Stimulated activated naive CD4-positive, alpha-beta T cell treated with Interleukin-2 at 50 U/mL for 16 hours (primary cell): Measurements from ENCODE around the gene ZNF93.
"Not testable (repeated sequence)": the region's sequence is repeated elsewhere in the genome, so short reads cannot be mapped to it uniquely, and the experiment has no call there.

ENCODE experiments used
- DNase-seq: peaks from one replicate; lab custom pipeline; 2025; lab: John Stamatoyannopoulos, UW

The ZNF93 gene

GRCh38 chr19:19900729-19901444, at the start of gene ZNF93:
Gene ZNF93, plus strand, starts transcription at chr19:19900946. Its CDS starts 143 bp downstream, at chr19:19901089.
- peak; percentile 90 for DNase-seq

DNA sequence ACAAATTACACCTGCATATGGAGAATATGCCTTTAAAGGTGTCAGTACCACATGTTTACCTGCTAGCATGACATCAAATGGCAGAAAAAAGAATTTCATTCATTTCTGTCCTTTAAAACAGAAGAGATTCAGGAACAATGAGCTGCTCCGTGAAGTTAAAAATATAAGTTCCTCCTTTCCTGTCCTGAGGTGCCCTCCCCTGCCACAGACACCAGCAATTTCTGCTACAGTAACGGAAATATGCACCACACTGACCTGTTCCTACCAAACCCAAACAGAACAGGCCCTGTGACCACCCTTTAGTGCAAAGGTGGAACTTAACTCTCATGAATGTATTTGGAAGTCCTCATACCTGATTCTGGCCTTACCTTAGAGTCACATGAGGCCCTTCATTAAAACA, 49.0 kb upstream of the ZNF93 start:
- DNase-seq = not testable (repeated sequence)

GRCh38 chr19:19858751-19859150, 42.0 kb upstream of the ZNF93 start:
- DNase-seq = no peak

GRCh38 chr19:19860756-19861390, 39.9 kb upstream of the ZNF93 start:
- no peak for DNase-seq

DNA sequence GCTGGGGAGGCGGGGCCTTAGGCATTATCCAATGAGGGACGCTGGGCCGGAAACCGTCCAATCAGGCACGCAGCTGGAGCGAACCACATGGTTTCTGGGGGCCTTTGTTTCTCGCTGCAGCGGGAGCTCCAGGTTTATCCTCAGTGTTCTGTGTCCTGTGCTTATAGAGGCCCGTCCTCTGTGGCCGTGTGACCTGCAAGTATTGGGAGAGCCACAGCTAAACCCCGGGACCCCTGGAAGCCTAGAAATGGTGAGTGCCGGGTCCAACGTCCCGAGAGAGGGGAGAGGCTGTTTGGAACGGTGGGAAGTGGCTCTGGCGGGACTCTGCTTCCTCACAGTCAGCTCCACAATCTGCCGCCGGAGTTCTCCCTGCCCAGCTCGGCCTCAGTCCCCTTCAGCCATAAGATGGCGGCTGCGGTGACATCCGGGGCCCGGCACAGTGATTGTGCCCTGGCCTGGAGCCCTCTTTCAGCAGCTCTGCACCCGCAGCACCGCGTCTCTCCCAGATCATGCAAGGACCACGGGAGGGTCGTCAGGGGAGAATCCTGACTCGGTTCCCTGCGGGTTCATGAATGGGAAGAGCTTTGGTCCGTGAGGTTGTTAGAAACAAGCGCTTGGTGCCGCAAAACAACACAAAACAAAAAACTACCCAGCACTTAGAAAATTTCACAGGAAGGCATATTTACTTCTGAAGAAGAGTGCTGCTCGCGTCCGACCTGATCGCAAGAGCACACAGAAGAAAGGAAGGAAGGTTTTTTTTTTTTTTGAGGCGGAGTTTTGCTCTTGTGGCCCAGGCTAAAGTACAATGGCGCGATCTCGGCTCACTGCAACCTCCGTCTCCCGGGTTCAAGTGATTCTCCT, 34.8 kb upstream of the ZNF93 start, which contains the start of gene ZNF253:
ZNF253 (plus strand) TSS at position 133 of the 861 bp plus-strand sequence; CDS start at position 248, 115 bp downstream.
- peak; percentile 95 for DNase-seq

GRCh38 chr19:19866611-19867248, 34.0 kb upstream of the ZNF93 start:
- peak; percentile 39 for DNase-seq

DNA sequence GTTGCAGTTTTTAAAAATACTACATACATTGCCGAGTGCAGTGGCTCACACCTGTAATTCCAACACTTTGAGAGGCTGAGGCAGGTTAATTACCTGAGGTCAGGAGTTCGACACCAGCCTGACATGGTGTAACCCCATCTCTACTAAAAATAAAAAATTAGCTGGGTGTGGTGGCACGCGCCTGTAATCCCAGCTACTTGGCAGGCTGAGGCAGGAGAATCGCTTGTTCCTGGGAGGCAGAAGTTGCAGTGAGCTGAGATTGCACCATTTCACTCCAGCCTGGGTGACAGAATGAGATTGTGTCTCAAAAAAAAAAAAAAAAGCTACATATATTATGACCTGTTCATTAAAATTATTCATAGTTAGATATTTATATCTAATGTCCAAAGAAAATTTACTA, 30.7 kb upstream of the ZNF93 start:
- DNase-seq = not testable (repeated sequence)

DNA sequence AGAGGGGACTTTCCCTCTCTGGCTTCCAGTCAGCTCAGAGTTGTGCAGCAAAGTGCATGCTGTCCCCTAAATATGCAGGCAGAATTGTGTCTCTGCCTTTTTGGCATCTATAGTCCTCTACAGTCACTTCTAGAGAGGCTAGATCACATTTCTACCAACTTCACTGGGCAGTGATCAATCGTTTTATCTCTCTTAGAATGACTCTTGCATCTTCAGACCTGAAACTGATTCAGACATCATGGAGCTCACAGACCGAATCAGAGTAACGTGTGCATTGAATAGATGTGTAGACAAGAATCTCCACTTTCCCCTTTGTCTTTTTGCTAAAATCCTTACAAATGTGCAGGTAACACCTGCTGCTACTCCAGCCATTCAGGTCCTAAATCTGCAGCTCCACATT, 28.8 kb upstream of the ZNF93 start:
- DNase-seq = no peak

GRCh38 chr19:19873381-19873780, 27.4 kb upstream of the ZNF93 start:
- DNase-seq = no peak

DNA sequence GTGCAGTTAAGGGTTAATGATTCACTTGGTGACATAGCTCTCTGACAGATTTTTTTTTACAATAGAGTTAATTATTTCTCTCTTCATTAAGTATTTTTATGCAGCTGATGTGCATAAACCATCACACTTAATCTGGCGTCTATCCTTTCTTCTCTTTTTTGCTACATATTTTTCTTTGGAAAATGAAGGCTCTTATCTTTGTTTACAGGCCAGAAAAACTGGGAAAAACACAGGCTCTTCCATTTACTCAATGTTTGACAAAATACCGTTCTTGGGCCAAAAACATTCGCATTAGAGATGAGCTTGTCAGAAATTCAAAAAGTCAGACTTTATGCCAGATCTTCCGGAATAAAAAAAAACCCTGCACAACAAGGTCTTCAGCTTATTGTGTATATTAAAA, 23.0 kb upstream of the ZNF93 start:
- no peak for DNase-seq

DNA sequence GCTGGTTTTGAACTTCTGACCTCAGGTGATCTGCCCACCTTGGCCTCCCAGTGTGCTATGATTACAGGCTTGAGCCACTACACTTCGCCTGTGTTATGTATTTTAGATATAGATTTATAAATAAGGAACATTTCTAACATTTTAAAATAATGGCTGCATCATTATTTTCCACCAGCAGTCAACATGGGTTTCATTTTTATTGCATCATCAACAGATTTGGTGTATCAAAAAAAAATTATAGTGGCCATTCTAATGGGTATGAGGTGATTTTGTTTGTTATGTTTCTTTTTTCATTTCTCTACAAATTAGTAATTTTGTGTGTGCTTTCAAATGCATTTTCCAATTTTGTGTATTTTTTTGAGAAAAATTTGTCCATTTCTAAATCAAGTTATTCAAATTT, 16.2 kb upstream of the ZNF93 start:
- DNase-seq = no peak

- not testable (repeated sequence) for DNase-seq
Measured at GRCh38 chr19:19892055-19892941, 8.4 kb upstream of the ZNF93 start.

DNA sequence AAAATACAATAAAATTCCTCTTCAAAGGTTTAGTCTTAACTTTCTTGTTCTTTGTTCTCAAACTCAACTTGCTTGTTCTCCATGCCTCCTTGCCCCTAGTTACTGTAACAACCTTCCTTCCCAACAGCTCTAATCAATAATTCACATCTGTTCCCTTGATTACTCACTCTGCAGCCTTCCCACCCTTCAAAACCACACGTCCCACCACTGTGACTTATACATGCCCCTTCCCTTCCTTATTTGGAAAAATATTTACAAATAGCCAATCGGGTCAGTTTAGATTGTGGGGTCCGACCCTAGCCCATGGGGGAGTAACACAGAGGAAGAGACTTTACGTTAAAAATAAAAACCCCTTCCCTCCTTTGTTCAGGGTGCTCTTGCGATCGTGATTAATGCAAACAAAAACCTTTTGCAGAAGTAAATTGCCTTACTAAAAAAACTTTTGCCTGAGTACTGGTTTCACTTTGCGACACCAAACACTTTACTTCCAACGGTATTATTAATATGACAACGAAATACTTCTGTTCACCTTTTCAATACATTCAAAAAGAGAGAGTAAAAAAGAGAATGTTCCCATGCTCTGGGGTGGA, 512 bp upstream of the ZNF93 start:
- no peak for DNase-seq

GRCh38 chr19:19907551-19907950, 6.8 kb downstream of the ZNF93 start:
- not testable (repeated sequence) for DNase-seq

- no peak for DNase-seq
Measured at GRCh38 chr19:19909654-19910053, 8.9 kb downstream of the ZNF93 start.

DNA sequence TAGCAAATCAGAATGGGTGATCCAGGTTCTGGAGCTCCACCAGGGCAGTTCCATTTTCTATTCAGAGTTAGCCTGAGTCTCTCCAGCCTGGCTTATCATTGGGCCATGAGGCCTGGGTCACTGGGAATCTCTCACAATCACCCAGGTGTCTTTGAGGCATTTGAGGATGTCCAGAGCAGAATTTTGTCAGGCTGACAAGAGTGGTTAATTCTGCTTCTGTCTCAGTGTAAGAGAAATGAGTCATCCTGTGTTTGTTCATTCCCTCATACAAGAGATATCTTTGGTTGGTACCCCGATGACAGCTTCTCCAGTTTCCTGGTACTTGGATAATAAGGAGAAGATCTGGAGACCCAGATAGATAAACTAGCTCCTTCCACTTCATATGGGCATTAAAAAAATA, 10.4 kb downstream of the ZNF93 start:
- no peak for DNase-seq

- DNase-seq = no peak
Measured at GRCh38 chr19:19914596-19914995, 13.8 kb downstream of the ZNF93 start.

GRCh38 chr19:19930417-19930816, 29.7 kb downstream of the ZNF93 start:
- DNase-seq = peak; percentile 9

DNA sequence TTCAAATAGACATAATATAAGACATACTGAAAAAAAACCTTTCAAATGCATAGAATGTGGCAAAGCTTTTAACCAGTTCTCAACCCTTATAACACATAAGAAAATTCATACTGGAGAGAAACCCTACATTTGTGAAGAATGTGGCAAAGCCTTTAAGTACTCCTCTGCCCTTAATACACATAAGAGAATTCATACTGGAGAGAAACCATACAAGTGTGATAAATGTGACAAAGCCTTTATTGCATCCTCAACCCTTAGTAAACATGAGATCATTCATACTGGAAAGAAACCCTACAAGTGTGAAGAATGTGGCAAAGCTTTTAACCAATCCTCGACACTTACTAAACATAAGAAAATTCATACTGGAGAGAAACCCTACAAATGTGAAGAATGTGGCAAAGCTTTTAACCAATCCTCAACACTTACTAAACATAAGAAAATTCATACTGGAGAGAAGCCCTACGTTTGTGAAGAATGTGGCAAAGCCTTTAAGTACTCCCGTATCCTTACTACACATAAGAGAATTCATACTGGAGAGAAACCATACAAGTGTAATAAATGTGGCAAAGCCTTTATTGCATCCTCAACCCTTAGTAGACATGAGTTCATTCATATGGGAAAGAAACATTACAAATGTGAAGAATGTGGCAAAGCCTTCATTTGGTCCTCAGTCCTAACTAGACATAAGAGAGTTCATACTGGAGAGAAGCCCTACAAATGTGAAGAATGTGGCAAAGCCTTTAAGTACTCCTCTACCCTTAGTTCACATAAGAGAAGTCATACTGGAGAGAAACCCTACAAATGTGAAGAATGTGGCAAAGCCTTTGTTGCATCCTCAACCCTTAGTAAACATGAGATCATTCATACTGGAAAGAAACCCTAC, 32.9 kb downstream of the ZNF93 start:
- not testable (repeated sequence) for DNase-seq

GRCh38 chr19:19937403-19937802, 36.7 kb downstream of the ZNF93 start:
- no peak for DNase-seq
